RPMI7951 (cell line): Measurements from ENCODE around the gene ST3GAL6. TPM values are rescaled to one million over a fixed set of nuclear protein-coding genes. Genes with fewer than 3 reads are reported as not detected.

Experiments used
- DNase-seq: peaks from one replicate; pipeline ENCODE4 v3.0.0-alpha.2; 2012; ENCODE audit warnings: low read depth
- total RNA-seq: library from RNA; depleted of rRNA; stranded (reverse); fragments of >200 nt; shearing (Covaris generic); gene quantifications from 2 replicates; pipeline ENCODE4 v1.2.3, GENCODE V29; 2014

Gene ST3GAL6
- total RNA-seq, 1 experiment from 2014 or later, result 10.5 TPM

DNA sequence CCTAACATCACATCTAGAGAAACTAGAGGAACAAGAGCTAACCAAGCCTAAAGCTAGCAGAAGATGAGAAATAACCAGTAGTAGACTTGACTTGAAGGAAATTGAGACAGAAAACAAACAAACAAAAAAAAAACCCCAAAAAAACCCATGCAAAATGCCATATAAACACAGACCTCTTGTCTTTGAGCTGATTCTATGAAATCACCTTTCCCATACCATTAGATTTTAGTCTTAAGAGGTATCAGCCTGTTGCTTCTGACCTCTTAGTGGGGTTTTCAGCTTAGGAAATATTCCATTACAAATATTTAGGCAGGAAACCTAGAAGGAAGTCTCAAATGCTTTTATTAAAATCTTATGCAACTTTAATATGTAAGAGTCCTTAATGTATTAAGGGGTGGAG, 23.9 kb upstream of the ST3GAL6 start:
- DNase-seq, result no peak

DNA sequence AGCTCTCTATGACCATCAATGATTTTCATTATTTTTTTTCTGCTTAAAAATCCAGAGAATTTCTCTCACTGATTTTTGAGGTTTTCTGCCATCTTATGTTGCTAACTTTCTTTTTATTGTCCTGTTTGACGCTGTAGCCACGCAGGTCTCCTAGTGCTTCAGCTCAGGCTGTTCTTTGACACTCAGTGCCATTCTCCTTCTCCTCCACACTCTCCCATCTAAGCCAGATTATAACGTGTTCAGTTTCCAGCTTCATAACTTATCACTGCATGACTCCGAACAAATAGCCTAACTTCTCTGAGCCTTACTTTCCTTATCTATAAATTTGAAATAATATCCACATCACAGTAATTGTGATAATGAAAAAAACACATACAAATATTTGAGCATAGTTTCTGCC, 22.8 kb upstream of the ST3GAL6 start:
- no peak for DNase-seq

DNA sequence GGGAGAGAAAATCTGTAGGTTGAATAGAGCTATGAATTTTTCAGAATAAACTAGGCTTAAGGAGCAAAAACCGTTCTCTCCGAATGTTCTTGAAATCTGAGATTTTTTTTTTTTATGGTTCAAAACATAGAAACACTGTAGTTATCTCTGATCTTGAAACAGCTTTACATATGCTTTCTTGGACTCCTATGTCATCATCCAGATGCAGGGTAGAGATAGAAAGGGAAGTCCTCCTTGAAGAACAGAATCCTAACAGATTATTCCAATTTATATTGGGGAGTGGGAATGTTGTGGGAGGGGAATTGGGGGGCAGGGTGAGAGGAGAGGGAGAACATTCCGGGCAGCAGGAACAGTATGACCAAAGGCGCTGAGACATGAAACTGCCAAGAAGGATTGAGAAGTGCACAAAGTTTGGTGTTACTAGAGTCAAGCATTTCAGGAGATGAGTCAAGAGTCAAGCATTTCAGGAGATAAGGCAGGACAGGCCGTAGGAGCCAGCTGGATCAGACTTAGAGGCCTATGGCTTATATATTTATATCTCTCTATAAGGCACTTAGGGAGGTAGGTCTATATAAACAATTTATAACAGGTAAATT, 21.9 kb upstream of the ST3GAL6 start:
- DNase-seq, result peak; percentile 81

DNA sequence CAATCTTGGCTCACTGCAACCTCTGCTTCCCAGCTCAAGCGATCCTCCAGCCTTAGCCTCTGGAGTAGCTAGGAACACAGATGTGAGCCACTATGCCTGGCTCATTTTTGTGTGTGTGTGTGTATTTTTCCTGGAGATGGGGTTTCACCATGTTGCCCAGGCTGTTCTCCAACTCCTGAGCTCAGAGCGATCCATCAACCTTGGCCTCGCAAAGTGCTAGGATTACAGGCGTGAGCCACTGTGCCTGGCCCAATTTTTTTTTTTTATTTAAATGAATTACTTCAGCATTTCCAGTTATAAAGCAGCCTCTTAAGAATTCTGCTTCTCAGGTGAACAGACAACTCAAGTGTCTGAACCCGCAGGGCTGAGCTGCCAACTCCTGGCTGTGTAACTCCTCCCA, 20.1 kb upstream of the ST3GAL6 start:
- DNase-seq, result no peak

DNA sequence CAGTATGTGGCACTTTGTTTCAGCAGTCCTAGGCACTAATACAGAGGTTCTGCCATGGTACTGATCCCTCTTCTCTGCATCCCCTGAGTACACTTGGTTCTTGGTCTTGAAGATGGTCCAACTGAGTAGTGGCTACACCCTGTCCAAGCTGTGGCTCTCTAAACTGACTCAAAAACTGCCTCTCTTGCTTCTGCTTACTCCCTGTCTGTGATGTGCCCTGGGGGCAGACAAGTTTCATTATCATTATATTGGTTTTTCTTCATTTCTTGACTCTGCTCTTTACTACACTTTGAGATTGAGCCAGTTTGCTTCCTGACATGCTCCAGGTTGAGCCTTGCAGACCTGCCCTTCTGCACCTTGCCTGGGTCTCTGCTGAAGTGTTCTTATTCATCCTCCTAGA, 18.9 kb upstream of the ST3GAL6 start:
- DNase-seq, result peak; percentile 69

DNA sequence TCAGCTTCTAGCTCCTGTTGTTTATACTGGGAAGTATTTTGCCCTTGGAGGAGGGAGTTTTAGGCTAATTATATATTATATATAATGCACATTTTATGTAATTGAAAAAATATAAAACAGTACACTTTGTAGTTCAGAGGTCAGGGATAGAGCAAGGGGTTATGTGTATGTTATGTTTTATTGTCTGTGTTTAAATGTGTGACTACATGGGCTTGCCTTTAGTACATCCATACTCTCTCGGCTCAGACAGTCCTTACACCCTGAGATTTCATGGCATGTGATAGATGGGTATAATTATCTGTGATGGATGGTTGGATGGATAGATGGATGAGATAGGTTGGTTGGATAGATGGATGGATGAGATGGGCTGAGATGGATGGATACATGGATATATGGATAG, 17.4 kb upstream of the ST3GAL6 start:
- no peak for DNase-seq

DNA sequence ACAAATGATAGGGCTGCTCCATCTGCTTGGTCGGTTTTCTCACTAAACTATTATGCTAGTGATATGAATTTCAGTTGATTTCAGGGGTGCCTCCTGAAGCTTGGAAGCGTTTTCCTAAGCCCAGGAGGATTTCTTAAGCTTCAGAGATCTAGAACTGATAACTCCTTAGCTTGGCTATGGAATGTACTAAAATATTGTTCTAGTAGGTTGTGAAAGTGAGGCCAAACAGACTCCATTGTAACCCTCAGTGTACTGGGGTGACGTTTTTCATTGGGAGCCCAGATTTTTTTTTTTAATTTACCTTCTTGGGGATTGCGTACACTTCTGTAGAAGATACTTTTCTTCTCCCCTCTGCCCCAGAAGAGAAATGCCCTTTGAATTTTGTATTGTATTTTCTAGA, 17.0 kb upstream of the ST3GAL6 start:
- DNase-seq, result no peak

DNA sequence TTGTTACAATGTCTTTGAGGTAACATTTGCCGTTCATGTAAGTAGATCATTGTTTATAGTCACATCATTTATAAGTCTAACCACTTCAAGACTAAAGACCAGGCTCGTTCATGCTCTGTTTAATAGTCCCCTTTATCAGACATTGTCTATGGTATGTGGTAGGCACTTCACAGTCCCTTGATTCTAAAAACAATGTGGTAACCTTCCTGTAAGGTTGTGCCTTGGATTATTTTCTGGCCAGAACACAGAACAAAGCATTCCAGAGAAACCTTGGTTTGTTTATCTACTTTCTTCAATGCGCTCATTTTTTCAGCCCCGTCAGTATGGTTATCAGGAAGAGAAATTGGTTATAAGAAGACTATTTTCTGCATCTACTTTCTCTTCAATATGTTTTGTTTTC, 16.3 kb upstream of the ST3GAL6 start:
- no peak for DNase-seq

DNA sequence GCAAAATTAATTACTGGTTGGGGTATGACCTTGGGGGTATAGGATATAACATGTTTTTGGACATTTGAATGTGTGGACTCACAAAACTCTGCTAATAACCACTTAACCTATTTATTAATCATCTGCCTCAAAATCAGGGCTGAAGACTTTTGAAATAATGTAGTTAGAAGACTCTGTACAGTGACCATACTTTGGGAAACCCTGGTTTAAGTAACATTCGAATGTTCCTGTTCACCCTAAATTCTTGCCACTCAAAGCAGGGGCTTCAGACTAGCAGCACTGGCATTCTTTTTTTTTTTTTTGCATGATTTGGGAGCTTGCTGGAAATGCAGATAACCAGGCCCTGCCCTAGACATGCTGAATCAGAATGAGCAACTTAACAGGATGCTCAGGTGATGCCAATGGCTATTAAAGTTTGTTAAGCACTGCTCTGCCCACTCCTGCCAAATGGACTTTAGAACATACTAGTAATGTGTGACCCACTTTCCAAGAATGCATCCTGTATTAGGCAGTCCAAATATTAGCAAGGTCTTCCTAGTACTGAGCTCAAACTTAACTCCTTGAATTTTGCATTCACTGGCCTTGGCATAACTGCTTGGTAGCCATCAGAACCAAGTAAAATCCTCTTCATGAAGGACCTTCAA, 12.7 kb upstream of the ST3GAL6 start:
- DNase-seq, result no peak

DNA sequence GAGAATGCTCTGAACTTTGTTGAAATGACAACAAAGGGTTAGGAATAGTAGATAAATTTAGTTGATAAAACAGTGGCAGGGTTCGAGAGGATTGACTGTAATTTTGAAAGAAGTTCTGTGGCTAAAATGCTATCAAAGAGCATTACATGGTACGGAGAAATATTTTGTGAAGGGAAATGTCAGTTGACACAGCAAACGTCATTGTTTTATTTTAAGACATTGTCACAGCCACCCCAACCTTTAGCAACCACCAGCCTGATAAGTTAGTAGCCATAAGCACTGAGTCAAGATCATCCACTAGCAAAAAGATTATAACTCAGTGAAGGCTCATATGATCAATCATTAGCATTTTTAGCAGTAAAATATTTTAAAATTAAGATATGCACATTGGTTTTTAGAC, 8.7 kb upstream of the ST3GAL6 start:
- DNase-seq, result no peak

DNA sequence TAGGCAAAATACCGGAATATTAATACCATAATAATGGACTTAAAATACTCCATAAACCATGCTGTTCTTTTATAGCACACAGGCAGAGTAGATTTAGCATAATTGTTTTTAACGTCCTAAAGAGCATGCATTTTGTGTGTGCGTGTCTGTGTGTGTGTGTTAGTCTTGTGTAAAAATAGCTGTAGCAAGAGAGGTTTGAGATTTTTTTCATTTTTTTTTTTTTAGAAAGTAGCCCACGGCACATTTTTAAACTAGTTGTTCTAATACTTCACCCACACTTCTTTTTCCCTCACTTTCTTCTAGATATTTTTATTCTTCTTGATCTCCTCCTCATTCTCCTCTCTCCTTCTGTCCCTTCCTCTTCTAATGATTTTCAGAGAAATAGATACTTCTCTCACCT, 7.5 kb upstream of the ST3GAL6 start:
- no peak for DNase-seq

DNA sequence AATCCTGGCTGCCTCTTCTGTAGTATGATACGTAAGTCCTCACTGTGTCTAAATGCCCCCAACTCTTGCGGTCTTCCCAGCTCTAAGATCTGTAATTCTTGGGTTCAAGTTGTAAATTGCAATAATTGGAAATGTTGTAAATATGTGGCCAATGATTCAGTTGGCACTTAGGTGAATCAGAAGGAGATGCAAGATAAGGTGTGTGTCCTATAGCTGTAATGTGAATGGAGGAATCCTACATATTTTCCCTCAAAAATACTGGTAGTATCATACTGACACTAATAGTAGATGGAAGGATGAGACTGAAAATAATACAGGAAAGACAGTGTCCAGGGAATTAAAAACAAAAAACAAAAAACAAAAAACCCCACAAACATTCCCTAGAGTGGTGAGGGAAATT, 3.5 kb upstream of the ST3GAL6 start:
- DNase-seq, result no peak

DNA sequence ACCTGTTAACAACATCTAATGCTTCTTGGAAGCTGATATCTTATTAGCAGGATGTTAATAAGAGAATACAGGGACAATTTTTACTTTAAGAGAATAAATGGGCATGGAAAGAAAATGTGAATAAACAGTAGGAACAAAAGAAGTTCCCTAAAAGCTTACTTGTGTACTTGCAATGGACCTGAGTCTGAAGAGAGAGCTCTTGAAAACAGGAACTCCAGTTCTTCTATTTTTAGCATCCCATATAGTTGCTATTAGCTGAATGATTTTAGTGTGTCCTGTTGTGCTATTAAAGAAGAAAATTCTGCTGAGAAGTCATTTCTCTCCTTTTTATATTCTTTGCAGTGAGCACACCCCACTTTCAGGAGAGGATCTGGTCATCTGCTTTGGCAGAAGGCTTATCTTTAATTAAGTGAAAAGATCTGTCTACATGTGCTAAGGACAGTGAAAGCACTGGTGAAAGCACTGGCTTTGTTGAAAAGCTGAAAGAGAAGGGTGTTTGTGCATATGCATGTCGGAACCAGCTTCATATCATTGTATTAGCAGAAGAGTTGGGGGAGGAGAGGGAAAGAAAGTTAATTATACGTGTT, 1.4 kb upstream of the ST3GAL6 start:
- DNase-seq, result no peak

DNA sequence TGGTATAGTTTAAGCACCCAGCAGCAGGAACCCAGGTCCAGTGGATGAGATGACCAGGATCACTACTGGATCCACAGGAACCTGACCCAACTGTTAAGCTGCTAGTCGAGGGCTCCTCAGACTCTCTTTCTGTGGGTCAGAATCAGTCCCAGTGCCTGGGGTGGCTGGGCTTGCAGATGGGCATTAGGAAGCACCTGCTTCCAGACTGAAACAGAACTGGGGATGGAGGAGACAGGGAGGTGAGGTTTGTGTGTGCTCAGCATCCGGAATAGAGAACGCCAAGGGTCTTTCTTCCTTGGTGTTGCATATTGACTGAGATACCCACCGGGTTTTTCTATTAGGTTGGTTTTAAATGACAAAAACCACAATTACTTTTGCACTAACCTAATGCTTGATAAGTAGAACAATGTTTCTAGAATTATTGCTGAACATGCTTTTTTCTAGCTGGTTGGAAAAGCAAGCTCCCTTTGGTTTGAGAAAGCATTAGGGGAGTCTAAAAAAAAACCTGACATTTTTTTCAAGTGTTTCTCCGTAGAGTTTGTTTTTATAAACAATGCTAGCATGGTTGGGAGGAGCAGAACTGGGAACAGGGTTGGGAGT, 779 bp downstream of the ST3GAL6 start:
- no peak for DNase-seq

DNA sequence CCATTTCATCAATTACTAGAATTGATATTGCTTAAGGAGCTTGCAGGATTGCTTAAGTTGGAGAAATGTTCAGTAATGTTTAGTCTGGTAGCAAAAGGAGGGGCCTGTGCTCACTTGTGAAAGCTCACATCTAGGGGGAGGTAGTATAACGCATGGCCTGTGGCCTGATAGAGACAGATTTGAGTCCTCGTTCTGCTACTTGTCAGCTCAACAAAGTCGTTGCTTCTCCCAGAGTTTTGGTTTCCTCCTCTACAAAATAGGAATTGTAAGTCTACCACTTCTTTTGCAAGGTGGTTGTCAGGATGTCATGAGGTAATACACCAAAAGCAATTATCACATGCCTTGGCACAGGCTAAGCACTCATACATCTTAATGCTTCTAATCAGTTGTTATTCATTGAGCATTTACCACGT, 1.3 kb downstream of the ST3GAL6 start:
- no peak for DNase-seq

DNA sequence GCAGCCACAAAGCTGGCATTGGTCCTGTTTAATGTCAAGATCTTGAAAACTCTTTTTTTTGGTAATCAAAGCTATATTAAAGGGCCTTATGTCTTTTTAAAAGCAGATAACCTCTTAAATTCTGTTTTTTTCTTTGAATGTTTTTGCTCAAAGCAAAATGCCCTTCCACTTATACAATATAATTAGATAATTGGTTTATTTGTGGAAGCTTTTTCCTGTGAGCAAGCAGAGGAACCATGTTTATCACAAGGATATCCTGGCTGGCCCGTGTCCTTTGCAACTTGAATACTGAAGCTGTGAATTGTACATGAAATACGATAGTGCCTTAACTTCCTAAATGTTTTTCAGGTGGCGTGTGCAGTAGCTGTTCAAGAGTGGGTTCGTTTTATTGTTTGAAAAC, 2.6 kb downstream of the ST3GAL6 start:
- DNase-seq, result no peak

DNA sequence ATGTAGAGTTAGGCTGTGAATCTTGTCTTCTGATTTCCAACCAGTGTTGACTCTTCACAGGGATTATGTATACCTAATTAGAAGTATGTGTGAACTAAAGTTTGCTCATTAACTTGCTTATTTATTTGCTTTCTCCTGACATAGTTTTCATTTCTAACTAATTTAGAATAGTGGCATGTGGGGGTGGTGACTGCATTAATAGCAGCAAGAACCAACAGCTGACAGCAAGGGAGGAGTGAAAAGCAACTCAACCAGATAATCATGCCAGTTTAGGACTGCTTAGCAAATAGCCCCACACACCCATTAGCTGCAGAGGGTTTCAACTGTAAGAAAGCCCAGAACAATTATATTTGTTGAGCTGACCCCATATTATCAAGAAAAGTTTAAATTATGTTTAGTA, 3.8 kb downstream of the ST3GAL6 start:
- DNase-seq, result no peak

DNA sequence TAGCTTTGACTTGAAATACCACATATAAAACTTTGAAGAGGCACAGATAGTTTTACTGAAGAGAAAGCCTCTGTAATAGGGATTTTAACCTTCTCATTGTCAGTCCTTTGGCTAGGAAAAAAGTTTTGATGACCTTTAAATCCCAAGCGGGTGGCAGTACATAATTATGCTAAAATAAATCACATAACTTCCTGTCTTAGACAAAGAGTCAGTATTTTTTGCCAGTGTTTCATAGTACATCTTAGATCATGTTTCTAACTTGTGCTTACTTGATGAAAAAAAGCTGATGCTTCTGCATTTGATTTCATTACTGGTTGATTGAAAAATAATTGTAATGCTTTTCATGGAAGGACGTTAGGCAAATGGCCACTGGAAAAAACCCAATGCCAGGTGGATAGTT, 5.8 kb downstream of the ST3GAL6 start:
- no peak for DNase-seq

DNA sequence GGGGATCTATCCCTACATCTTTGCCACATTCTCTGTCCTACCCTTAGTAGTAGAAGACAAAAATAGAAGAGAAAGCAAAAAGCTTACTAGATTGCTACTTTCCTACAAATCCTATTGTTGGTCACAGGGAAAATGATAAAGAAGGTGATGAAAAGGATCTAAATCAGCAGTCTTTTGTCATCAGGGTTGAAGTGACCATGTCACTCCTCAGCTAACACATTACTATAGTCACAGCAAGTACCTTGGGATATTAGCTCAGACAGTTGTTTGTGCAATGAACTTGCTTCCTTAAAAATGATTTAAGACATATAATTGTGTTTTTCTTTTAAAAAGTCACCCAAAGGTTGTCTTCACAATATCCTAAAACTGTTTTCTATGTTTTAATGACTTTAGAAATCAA, 6.3 kb downstream of the ST3GAL6 start:
- no peak for DNase-seq

DNA sequence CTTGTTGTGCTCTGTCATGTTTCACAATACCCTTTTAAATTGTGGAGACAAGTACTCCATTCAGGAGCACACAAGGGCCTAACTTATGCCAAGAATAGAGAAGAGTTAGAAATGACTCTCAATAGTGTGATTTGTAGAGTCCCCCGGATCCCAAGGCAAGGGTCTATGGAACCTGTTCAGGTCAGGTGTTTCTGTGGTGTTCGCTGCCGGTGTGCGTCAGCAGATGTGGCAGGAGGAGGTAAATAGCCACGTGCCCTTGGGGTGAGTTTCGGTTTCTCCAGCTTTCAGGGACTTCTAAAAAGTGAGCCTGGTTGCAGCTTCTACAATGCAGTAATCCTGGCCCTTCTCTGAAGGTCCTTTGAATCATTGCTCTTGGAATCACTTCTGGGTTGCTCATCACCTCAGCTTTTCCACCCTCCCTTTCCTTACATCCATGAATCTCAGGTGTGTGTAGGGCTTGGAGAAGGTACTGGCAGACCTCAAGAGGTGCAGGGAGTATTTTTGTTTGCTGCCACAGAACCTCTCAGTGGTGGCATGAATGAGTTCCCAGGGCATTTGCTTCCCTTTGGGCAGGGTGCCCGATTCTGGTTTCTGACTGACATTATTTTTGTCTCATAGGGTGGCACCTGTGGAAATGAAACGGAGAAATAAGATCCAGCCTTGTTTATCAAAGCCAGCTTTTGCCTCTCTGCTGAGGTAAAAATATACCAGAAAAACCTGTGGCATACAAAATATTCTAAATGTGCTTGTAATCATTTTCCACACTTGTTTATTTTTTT, 7.3 kb downstream of the ST3GAL6 start:
- DNase-seq, result peak; percentile 40

DNA sequence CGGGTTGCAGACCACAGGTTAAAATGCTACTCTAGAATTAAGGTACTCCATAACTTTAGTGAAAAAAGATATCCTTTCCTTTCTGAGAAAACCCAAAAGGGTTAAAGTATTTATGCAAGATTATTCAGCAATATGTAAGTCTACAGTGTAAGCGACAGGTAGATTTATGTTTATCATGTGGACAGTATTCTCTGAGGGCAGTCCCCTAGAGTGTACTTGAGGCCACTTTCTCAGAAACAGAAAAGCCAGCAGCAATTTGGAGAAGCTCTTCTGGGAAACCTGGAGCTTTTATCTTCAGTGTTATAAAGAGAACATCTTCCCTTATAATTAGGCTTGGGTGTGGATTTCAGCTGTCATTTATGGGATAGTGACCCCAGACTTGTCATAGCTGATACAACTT, 8.9 kb downstream of the ST3GAL6 start:
- no peak for DNase-seq

DNA sequence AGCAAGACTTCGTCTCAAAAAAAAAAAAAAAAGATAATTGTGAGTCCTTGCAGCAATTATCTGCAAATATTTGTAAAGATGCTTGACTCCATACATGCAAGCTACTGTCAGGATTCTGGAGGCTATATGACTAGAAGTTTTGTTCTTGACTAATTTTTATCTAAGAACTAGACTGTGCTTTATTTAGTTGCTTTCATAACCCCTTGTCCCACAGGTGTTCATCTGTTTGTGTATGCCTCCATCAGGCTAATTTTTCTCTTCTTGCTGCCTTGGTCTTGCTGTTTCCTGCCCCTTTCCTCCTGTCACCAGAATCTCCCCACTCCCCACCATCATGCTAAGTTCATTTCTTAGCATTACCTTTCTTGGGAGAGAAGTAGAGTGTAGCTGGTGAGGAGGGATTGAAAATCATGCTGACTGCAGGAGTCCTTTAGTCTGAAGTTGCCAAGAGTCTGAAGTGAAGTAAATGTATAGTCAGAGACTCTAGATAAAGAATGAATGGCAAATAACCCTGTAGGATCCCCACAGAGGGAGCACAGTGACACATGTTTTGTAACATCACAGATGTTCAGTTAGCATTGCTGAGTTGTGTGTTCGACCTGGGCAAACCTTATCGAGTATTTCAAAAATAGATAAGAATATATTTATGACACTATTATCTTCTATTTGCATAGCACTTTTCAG, 12.5 kb downstream of the ST3GAL6 start:
- no peak for DNase-seq
